Neural progenitor cell (in vitro differentiated cells): Measurements from ENCODE around the gene TTLL3. TPM values are rescaled to one million over a fixed set of nuclear protein-coding genes. Genes with fewer than 3 reads are reported as not detected.

ENCODE experiments used
- DNase-seq: peaks from one replicate; pipeline ENCODE4 v3.0.0-alpha.2; 2016; ENCODE audit warnings: low spot score
- H2AFZ ChIP-seq: fragments of 200-600 bp; sonication (generic); replicated peaks from 2 replicates; pipeline ENCODE4 v1.6.1; 2016; ENCODE audit warnings: antibody characterized with exemption
- H3F3A ChIP-seq: fragments of 200-600 bp; sonication (generic); 2 replicates; pipeline ENCODE4 v1.6.1; 2016; ENCODE audit warnings: antibody characterized with exemption, low read depth
- H3K27ac ChIP-seq: fragments of 200-600 bp; sonication (generic); 2 replicates; pipeline ENCODE4 v1.5.1; 2016; ENCODE audit warnings: mild to moderate bottlenecking
- H3K27me3 ChIP-seq: fragments of 200-600 bp; sonication (generic); 2 replicates; pipeline ENCODE4 v1.6.1; 2016; ENCODE audit warnings: mild to moderate bottlenecking, moderate library complexity
- H3K36me3 ChIP-seq: fragments of 200-600 bp; sonication (generic); 2 replicates; pipeline ENCODE4 v1.5.1; 2016
- H3K4me1 ChIP-seq: fragments of 200-600 bp; sonication (generic); 2 replicates; pipeline ENCODE4 v1.6.1; 2016; ENCODE audit warnings: mixed run types
- H3K4me2 ChIP-seq: fragments of 200-600 bp; sonication (generic); 2 replicates; pipeline ENCODE4 v1.6.1; 2016
- H3K4me3 ChIP-seq: fragments of 200-600 bp; sonication (generic); 2 replicates; pipeline ENCODE4 v1.5.1; 2016
- H3K79me2 ChIP-seq: fragments of 200-600 bp; sonication (generic); 2 replicates; pipeline ENCODE4 v1.6.1; 2016; ENCODE audit warnings: low read depth
- H3K9ac ChIP-seq: fragments of 200-600 bp; sonication (generic); 2 replicates; pipeline ENCODE4 v1.6.1; 2016
- H3K9me3 ChIP-seq: fragments of 200-600 bp; sonication (generic); 2 replicates; pipeline ENCODE4 v1.5.1; 2016; ENCODE audit warnings: low read depth
- H4K20me1 ChIP-seq: fragments of 200-600 bp; sonication (generic); 2 replicates; pipeline ENCODE4 v1.6.1; 2016; ENCODE audit warnings: low read depth
- H3K27ac Mint-ChIP-seq: 3 replicates; pipeline ENCODE4 v1.8.0; 2021; ENCODE audit warnings: mixed read lengths
- H3K27me3 Mint-ChIP-seq: 2 replicates; pipeline ENCODE4 v1.8.0; 2022; ENCODE audit warnings: low read depth, mild to moderate bottlenecking, inconsistent platforms, moderate library complexity, mixed read lengths; ENCODE audit not compliant: insufficient read depth
- H3K36me3 Mint-ChIP-seq: 3 replicates; pipeline ENCODE4 v1.8.0; 2021; ENCODE audit warnings: mixed read lengths
- H3K4me1 Mint-ChIP-seq: 3 replicates; pipeline ENCODE4 v1.8.0; 2021; ENCODE audit warnings: mixed read lengths
- H3K4me3 Mint-ChIP-seq: 3 replicates; pipeline ENCODE4 v1.8.0; 2021; ENCODE audit warnings: mild to moderate bottlenecking, moderate library complexity, mixed read lengths
- H3K9me3 Mint-ChIP-seq: 3 replicates; pipeline ENCODE4 v1.8.0; 2020; ENCODE audit warnings: mixed read lengths
- CTCF ChIP-seq: fragments of 200-600 bp; sonication (generic); IDR thresholded peaks from 2 replicates; pipeline ENCODE4 v1.5.1; 2017; ENCODE audit warnings: antibody characterized with exemption, mild to moderate bottlenecking
- EZH2 ChIP-seq: fragments of 200-600 bp; sonication (generic); IDR thresholded peaks from 2 replicates; pipeline ENCODE4 v1.6.1; 2017; ENCODE audit warnings: antibody characterized with exemption, mild to moderate bottlenecking, moderate library complexity
- EZH2phosphoT487 ChIP-seq: fragments of 200-600 bp; sonication (generic); IDR thresholded peaks from 2 replicates; pipeline ENCODE4 v1.6.1; 2017; ENCODE audit warnings: antibody characterized with exemption
- total RNA-seq: library from RNA; depleted of rRNA; stranded (reverse); fragments of >200 nt; gene quantifications from 2 replicates; pipeline ENCODE4 v1.2.3, GENCODE V29; 2015; ENCODE audit warnings: low replicate concordance

TTLL3 gene
- total RNA-seq, 1 donor from 2014 or later, result 15.0 TPM

- Histone ChIP-seq H3K9ac (no peak overlapping the region), H3K36me3 (no peaks in the 10 kb centered on the region), H3F3A (peaks cover 9% of the 10 kb centered on the region), H3K4me3 (no peak overlapping the region), H3K27me3 (peaks cover 24% of the 10 kb centered on the region), H3K79me2 (no peaks in the 10 kb centered on the region), H2AFZ (no peak overlapping the region), H3K27ac (no peak overlapping the region), H3K4me1 (peaks cover 13% of the 10 kb centered on the region), H3K9me3 (no peaks in the 10 kb centered on the region), H3K4me2 (no peak overlapping the region), H4K20me1 (no peaks in the 10 kb centered on the region)
- no peak for DNase-seq
- peaks cover 12% of the 10 kb centered on the region for H3K27me3 Mint-ChIP-seq
- H3K4me1 Mint-ChIP-seq, result peaks cover 28% of the 10 kb centered on the region
- no peak overlapping the region for H3K4me3 Mint-ChIP-seq
- no peak overlapping the region for H3K27ac Mint-ChIP-seq
- TF ChIP-seq EZH2 (no peak), EZH2phosphoT487 (no peak), CTCF (no peak)
- no peaks in the 10 kb centered on the region for H3K36me3 Mint-ChIP-seq
- H3K9me3 Mint-ChIP-seq, result no peaks in the 10 kb centered on the region
Observed at GRCh38 chr3:9861201-9861600, 51.1 kb downstream of the TTLL3 start.

- Histone ChIP-seq H3K27ac (no peak overlapping the region), H3K79me2 (no peaks in the 10 kb centered on the region), H3K4me2 (no peak overlapping the region), H3K9me3 (no peaks in the 10 kb centered on the region), H4K20me1 (no peaks in the 10 kb centered on the region), H3K4me3 (no peak overlapping the region), H3F3A (peaks cover 9% of the 10 kb centered on the region), H2AFZ (no peak overlapping the region), H3K36me3 (no peaks in the 10 kb centered on the region), H3K9ac (no peak overlapping the region), H3K4me1 (peaks cover 13% of the 10 kb centered on the region), H3K27me3 (peaks cover 24% of the 10 kb centered on the region)
- H3K4me1 Mint-ChIP-seq, result peaks cover 28% of the 10 kb centered on the region
- H3K4me3 Mint-ChIP-seq, result no peak overlapping the region
- peaks cover 9% of the 10 kb centered on the region for H3K27me3 Mint-ChIP-seq
- no peak for DNase-seq
- H3K27ac Mint-ChIP-seq, result peak overlapping the region; percentile 3
- TF ChIP-seq EZH2phosphoT487, result no peak
- no peak for TF ChIP-seq CTCF
- no peak for TF ChIP-seq EZH2
- H3K36me3 Mint-ChIP-seq, result no peaks in the 10 kb centered on the region
- no peaks in the 10 kb centered on the region for H3K9me3 Mint-ChIP-seq
Observed at GRCh38 chr3:9861626-9862130, 51.6 kb downstream of the TTLL3 start.

GRCh38 chr3:9862391-9863057 is 52.5 kb downstream of the TTLL3 start:
- Histone ChIP-seq H3K4me3 (peak overlapping the region; percentile 34), H3K36me3 (no peaks in the 10 kb centered on the region), H3F3A (peaks cover 9% of the 10 kb centered on the region), H3K27ac (no peak overlapping the region), H3K9me3 (no peaks in the 10 kb centered on the region), H2AFZ (peak overlapping the region; percentile 86), H3K4me1 (peaks cover 13% of the 10 kb centered on the region), H3K79me2 (no peaks in the 10 kb centered on the region), H3K4me2 (peak overlapping the region; percentile 75), H4K20me1 (no peaks in the 10 kb centered on the region), H3K9ac (no peak overlapping the region), H3K27me3 (peaks cover 24% of the 10 kb centered on the region)
- Mint-ChIP-seq H3K27ac (no peak overlapping the region), H3K4me3 (no peak overlapping the region), H3K27me3 (peaks cover 9% of the 10 kb centered on the region), H3K36me3 (no peaks in the 10 kb centered on the region), H3K4me1 (peaks cover 28% of the 10 kb centered on the region), H3K9me3 (no peaks in the 10 kb centered on the region)
- peak; percentile 51 for TF ChIP-seq CTCF
- TF ChIP-seq EZH2, result peak; percentile 38
- TF ChIP-seq EZH2phosphoT487, result no peak
- DNase-seq, result peak; percentile 86
